GOT3 (cell line): Measurements from ENCODE around the gene PAPPA.

Experiments
- DNase-seq: peaks from one replicate; lab custom pipeline; 2025; ENCODE audit warnings: mixed read lengths; lab: John Stamatoyannopoulos, UW

Gene PAPPA

GRCh38 chr9:116318468-116319374, 165.1 kb downstream of the PAPPA start:
- no peak for DNase-seq

- no peak for DNase-seq
These were observed 165.9 kb downstream of the PAPPA start for GRCh38 chr9:116319480-116319879.

GRCh38 chr9:116320290-116320689, 166.7 kb downstream of the PAPPA start:
- DNase-seq: no peak

- no peak for DNase-seq
These were observed 168.9 kb downstream of the PAPPA start for GRCh38 chr9:116322521-116322920.

- DNase-seq: no peak
These were observed 169.4 kb downstream of the PAPPA start for GRCh38 chr9:116323012-116323411.

- DNase-seq: no peak
These were observed 170.0 kb downstream of the PAPPA start for GRCh38 chr9:116323571-116323970.

- DNase-seq: no peak
These were observed 172.3 kb downstream of the PAPPA start for GRCh38 chr9:116325924-116326323.

GRCh38 chr9:116327701-116328405, 174.3 kb downstream of the PAPPA start:
- no peak for DNase-seq

GRCh38 chr9:116329470-116329869, 175.9 kb downstream of the PAPPA start:
- DNase-seq: no peak

- no peak for DNase-seq
These were observed 177.7 kb downstream of the PAPPA start for GRCh38 chr9:116331241-116331640.

GRCh38 chr9:116332090-116332489, 178.5 kb downstream of the PAPPA start:
- DNase-seq: no peak

- no peak for DNase-seq
These were observed 179.7 kb downstream of the PAPPA start for GRCh38 chr9:116333254-116333653.

- DNase-seq: no peak
These were observed 181.1 kb downstream of the PAPPA start for GRCh38 chr9:116334546-116335150.

GRCh38 chr9:116335392-116335791, 181.8 kb downstream of the PAPPA start:
- DNase-seq: no peak

GRCh38 chr9:116336133-116336862, 182.7 kb downstream of the PAPPA start:
- no peak for DNase-seq

GRCh38 chr9:116337015-116337414, 183.4 kb downstream of the PAPPA start:
- no peak for DNase-seq

- DNase-seq: no peak
These were observed 186.7 kb downstream of the PAPPA start for GRCh38 chr9:116340270-116340669.

- no peak for DNase-seq
These were observed 188.5 kb downstream of the PAPPA start for GRCh38 chr9:116342061-116342460.

GRCh38 chr9:116342941-116343340, 189.3 kb downstream of the PAPPA start:
- no peak for DNase-seq

GRCh38 chr9:116344416-116344815, 190.8 kb downstream of the PAPPA start:
- no peak for DNase-seq

GRCh38 chr9:116345393-116345792, 191.8 kb downstream of the PAPPA start:
- DNase-seq: no peak

- DNase-seq: no peak
These were observed 192.2 kb downstream of the PAPPA start for GRCh38 chr9:116345817-116346216.
